Ramos (cell line): ENCODE results near the gene HTR1D.
"Not testable (repeated sequence)": the region's sequence is repeated elsewhere in the genome, so short reads cannot be mapped to it uniquely, and the experiment has no call there.

Experiments used
- in situ Hi-C: fragments of 300-500 bp; cut with MboI; formaldehyde crosslinking; loops from one replicate; pipeline ENCODE4 v1.14.3; 2022; ENCODE audit warnings: low sequenced_read_pairs; ENCODE audit not compliant: unreplicated experiment

Gene HTR1D

DNA sequence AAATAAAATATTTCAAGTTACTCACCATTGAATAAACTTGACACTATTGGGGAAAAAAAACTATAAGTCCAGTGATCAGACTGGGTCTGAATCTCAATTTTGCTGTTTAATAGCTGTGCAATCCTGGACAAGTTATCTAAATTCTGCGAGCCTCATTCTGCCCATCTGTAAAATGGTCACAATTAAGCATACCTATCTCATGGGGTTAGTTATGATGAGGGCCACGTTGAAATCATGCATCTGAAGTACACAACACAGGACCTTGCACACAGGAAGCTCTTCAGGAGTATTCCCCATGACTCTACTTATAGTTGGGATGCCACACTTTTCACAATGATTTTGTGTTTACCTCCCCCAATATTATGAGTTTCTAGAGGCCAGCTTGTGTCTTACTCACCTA is 3.8 kb upstream of the HTR1D start:
- in situ Hi-C loops: no loop called here

DNA sequence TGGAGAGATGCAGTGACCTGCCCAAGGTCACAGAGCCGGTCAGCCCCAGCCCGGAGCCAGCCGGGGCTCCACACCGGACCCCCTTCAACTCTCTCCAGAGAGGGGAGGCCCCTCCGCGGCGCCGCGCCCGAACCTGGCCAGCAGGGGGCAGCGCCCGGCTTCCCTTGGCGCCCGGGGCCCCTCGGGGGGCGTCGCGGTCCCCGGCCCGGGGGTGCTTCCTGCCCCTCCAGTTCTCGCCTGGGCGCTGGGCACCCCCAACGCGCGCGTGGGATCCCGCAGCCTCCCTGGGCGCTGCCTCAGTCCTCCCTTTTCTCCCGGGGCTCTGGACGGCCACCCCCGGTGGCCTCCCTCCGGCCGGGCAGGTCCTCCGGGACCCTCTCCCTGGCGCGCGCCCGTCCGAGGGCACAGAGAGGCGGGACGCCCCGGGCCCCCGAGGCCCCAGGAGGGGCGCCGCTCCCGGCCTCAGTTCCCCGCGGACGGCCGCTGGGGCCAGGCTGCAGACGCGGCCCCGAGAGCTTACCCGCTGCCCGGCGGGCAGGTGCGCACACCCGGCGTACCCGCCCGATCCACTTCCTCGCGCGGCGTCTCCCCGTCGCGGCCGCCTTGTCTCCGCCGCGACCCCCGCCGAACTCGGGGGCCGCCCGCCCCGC is 406 bp downstream of the HTR1D start:
- in situ Hi-C loops: no loop called here

DNA sequence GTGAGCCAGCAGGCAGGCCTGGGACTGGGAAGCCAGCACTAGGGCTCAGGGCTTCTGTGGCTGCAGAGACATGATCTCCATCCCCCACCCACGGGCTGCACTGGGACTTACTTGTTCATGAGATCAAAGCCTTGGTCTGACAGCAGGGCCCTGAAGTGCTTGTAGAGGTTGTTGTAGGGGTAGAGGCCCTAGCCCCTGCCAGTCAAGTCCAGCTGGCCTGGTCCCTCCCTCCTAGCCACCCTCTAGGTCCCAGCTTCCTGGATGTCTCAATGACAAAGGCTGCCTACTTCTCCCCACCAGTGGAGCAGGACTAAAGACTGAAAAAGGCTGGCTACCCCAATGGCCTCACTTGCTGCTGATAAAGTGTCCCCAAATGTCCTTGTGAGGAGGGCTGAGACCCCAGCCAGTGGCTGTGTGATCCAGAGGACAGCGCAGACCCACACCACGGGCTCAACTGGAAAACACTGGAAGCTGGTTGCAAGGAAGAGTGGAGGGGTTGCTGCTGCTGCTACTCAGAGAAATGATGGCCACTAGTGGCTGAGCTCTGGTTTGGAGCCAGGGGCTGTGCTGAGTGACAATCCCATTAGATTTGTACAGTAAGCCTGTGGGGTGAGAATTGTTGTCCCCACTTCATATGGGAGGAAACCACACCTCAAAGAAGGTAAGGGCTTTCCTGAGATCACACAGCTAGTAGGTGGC is 1.4 kb downstream of the HTR1D start:
- in situ Hi-C loops: no loop called here

DNA sequence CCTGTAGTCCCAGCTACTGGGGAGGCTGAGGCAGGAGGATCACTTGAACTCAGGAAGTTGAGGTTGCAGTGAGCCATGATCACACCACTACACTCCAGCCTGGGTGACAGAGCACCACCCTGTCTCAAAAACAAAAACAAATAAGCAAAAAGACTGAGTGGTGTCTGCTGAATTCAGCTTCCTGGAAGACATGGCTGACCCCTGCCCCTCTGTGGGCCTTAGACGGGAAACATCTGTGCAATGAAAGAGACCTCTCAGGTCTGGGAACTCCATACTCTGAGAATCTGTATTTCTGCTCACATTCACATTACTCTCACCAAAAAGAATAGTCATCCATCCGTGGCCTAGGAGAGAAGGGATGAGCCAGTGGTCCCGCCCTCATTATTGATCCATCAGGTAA is 2.0 kb downstream of the HTR1D start:
- in situ Hi-C loops: no loop called here

DNA sequence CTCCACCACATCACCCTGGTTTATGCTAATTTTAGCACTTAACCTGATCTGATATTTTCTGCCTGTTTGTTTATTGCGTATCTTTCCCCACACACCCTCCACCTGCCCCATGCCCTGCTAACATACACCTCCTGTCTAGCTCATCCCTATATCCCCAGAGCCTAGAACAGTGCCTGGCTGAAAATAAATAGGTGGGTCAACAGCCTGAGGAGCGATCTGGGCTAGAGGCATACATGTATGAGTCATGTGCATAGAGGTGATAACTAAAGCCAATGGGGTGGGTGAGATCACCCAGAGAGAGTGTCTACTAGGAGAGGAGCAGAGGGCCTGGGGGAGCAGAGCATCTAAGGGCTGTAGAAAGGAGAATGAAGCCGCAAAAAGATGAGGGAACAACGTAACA is 2.7 kb downstream of the HTR1D start:
- in situ Hi-C loops: no loop called here

DNA sequence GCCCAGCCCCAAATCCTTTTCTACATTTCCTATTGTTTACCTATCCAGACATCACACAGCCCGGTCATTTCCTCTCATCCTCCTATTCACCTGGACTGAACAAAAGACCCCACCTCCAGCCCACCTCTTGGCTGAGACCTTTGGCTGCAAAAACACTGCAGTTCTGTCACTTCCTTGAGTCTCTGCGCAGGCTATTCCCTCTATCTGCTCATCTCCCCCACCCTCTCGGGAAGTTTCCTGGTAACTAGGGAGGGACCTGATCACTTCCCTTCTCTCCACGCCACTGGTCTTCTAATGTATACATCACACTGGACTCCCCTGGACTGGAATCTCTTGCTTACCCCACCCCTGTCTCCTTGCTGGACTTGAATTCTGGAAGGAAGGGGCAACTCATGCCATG is 5.3 kb downstream of the HTR1D start:
- in situ Hi-C loops: no loop called here

DNA sequence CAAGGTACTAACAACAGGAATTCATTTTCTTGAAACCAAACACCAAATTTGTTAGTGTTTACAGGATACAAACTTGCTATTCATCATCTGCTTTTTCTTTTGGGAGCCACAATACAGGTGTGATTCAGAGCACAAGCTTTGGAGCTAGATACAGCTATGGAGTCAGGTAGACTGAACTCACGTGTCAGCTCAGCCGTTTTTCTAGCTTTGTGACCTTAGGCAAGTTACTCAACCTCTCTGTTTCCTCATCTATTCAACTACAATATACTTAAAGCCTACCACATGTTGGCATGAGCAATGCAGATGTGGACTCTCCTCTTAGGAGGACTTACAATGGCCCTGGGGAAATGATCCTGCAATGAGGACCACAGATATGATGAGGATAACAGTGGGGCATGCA is 6.3 kb downstream of the HTR1D start:
- in situ Hi-C loops: no loop called here

DNA sequence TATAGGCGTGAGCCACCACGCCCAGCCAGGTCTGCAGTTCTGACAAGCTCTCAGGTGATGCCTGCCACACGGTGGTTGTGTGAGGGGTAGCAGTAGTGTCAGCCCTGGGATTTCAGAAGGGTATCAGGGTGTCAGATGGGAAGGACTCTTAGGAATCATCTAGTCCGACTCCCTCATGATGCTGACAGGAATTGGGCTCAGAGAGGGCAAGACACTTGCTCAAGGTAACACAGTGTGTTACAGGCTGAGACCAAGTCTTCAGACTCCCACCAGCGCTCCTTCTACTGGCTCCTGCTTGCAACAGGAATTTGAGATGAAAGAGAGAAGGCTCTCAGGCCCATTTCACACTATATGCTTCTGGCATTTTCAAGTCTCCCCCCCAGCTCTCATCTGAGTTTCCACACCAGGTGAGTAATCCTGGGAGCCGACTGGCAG is 6.9 kb downstream of the HTR1D start:
- in situ Hi-C loops: no loop called here

DNA sequence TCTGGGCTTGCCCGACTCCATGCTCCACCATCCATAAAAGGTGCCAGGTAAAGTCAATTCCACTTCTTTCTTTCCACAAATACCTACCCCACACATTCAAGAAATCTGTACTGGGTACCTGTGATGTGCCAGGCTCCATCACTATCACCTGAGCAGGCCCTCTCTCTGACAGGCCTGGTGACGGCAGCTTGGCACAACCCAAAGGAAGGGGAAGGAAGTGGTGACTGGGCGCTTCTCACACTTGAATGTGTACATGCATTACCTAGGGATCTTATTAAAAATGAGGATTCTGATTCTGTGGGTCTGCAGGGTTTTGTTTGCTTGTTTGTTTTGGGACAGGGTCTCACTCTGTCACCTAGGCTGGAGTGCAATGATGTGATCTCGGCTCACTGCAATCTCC is 7.5 kb downstream of the HTR1D start:
- in situ Hi-C loops: no loop called here

DNA sequence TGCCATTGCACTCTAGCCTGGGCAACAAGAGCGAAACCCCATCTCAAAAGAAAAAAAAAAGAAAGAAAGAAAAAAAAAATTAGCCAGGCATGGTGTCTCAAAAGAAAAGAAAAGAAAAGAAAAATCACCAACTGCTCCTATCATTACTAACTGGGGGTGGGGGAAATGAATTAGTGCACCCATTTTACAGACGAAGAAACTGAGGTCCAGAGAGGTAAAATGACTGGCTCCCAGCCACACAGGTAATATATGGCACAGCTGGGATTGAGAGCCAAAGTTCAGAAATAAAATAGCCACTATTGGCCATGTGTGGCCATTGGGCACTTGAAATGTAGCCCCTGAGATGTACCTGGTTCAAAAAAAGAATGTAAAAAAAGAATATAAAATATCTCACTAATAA is 8.8 kb downstream of the HTR1D start:
- in situ Hi-C loops: no loop called here

DNA sequence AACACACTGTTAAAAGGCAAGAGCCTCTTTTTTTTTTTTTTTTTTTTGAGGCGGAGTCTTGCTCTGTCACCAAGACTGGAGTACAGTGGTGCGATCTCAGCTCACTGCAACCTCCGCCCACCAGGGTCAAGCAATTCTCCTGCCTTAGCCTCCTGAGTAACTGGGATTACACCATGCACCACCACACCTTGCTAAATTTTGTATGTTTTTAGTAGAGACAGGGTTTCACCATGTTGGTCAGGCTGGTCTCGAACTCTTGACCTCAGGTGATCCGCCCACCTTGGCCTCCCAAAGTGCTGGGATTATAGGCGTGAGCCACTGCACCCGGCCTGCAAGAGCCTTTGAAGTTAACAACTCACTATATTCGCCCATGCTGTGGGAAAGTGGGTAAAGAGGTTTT is 9.6 kb downstream of the HTR1D start:
- in situ Hi-C loops: not testable (repeated sequence)

DNA sequence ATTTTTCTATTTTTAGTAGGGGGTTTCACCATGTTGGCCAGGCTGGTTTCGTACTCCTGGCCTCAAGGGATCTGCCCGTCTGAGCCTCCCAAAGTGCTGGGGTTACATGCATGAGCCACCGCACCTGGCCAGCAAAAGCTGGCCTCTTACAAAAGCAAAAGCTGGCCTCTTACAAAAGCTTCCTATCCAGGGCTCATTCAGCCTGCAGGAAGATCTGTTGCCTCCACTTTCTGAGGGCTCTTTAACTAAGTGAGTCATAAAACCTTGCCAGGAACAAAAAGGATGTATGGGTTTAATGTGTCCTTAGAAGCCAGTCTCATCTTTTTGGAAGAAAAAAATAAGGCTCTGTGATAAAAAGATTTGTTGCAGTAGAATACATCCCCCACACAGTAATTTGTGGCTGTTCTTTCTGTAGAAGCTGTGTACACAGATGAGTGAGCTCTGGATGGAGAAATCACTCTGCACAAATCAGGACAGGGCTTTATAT is 15.0 kb downstream of the HTR1D start:
- in situ Hi-C loops: no loop called here

DNA sequence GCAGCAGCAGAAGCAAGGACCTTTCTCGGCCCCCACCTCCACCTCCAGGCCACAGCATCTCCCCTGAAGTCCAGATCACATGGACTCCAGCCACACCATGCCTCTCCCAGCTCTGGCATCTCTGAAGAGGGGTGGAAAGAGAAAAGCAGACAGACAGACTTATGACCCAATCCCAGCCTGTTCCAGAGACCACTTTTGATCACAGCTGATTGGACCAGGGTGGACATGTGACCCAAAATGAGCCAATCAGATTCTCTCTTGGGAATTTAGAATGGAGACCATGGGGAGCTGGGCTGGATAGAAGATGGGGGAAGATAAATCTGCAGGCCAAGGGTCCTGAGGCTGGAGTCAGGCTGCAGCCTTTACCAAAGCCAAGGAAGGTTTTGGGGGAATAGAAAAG is 16.4 kb downstream of the HTR1D start:
- in situ Hi-C loops: no loop called here

DNA sequence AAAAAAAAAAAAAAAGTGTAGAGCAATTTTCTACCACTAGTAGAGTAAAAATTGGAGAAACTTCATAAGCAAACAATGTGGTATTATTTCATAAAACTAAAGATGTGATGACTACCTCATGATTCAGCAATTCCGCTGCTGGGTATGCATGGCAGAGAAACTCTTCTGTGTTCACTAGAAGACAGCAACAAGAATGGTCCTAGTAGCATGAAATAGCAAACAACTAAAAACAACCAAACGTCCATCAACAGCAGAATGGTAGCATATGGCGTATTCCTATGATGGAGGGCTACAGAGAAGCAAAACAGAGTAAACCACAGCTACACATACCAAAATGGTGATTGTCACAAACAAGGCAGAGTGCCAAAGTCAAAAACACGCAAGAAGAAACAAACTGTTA is 18.9 kb downstream of the HTR1D start:
- in situ Hi-C loops: no loop called here

DNA sequence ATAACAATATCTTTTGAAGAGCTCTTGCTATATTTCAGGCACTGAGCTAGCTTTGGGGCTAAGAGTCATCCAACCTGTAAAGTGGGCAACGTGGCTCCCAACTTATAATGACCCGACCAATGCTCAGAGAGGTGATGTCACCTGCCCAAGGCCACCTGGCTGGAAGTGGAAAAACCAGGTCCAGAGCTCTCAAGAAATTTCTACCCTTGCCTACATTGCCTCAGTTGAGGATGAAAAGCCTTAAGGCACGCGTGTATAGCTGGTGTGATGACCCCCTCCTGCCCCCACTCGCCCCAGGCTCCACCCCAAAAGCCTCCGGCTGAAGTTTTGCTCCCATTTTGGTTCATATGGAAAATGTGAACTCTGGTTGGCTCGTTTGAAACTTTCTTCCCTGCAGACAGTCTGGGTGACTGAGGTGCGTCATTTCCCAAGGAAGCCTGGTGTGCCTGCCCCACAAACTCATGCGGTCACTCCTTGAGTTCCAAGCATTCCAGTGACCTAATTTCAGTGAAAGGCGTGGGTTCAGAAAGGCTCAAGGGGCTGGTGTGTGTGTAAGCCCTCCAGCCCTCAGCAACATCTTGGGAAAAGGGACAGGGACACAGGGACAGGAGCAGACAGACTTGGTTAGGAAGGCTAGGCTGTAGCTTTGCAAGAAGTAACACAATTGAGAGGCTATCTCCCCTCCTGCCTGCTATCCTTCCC is 20.5 kb downstream of the HTR1D start:
- in situ Hi-C loops: no loop called here

DNA sequence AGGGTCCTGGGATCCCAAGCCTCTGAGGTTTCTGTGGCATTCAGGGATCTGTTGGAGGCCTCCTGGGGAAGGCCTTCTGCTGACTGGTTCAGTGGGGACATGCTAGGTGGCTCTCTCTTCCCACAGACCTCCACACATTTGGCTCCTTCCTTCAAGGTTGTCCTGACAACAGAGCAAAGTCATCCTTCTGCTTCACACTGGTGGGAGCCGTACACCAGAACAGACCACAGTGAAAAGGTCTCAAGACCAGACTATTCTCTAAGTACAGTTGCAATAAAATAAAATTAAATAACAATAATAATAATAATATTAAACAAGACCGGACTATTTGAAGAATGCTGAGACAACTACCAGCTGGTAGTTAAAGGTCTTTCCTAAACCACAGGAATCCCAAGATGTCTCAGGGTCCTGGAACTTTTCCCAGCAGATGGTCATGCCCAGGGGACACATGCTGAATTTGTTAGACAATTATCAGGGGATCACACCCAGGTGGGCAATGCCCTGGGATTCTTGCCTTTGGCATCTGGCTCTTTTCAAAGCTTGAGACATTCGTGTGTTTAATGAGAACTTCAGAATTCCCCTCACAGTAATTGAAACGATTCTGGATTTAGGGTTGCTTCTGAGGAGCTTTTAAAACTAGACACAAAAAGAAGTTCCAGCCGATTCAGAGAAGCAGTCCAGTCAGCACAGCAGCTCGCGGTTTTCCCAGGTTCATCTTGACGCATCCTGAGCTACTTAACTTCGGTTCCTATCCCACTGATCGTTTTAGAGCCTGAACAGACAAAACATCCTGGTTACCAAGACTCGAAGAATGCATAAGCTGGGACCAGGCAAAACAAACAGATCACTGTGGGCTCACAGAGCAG is 22.9 kb downstream of the HTR1D start:
- in situ Hi-C loops: no loop called here

DNA sequence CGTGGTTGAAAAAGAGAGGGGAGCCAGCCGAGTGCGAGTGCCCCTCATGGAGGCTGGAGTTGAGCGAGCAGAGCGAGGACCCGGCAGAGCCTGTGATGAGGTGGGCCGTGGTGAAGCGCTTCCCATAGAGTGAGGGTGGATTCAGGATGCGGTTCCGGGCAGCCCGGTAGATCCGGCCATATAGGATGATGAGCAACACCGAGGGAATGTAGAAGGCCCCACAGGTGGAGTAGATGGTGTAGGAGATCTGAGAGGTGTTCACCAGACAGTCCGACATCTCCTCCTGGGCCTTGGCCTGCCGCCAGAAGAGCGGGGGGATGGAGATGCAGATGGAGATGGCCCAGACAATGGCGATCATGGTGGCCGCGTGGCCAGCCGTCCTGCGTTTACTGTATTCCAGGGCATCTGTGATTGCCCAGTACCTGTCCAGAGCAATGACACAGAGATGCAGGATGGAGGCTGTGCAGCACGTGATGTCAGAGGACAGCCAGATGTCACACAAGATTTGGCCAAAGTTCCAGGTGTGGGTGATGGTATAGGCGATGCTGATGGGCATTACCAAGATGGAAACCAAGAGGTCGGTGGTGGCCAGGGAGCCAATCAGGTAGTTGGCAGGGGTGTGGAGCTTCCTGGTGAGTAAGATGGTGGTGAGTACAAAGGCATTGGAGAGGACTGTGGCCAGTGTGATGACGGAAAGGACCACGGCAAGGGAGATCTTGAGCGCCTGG is 23.7 kb downstream of the HTR1D start:
- in situ Hi-C loops: no loop called here

DNA sequence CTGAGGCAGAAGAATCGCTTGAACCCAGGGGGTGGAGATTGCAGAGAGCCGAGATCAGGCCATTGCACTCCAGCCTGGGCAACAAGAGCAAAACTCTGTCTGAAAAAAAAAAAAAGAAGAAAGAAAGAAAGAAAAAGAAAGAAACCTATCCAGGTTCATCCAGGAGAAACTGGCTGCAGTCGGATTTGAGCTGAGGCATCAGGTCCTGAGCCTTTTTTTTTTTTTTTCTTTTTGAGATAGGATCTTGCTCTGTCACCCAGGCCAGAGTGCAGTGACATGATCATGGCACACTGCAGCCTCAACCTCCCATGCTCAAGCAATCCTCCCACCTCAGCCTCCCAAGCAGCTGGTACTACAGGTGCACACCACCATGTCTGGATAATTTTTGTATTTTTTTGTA is 26.1 kb downstream of the HTR1D start:
- in situ Hi-C loops: no loop called here

DNA sequence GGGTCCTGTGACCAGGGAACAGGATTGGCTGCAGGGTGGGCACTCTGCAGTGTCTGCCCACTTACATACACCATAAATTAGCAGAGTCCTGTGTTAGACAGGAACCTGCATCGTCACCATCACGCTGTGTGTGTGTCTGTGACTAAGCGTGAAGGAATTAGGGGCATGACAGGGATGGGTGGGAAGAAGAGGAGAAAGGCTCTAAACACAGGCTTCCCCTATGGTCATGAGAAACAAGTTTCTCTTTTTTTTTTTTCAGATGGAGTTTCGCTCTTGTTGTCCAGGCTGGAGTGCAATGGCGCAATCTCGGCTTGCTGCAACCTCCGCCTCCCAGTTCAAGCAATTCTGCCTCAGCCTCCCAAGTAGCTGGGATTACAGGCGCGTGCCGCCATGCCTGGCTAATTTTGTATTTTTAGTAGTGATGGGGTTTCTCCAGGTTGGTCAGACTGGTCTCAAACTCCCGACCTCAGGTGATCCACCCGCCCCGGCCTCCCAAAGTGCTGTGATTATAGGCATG is 28.3 kb downstream of the HTR1D start:
- in situ Hi-C loops: loop anchor here (5.0 kb wide), 2 partner anchors 92 to 212 kb away; no protein-coding TSS in a partner anchor
